ENCODE data around the gene SLC11A1. TPM values are rescaled to one million over a fixed set of nuclear protein-coding genes. Genes with fewer than 3 reads are reported as not detected.

Gene SLC11A1
- polyA plus RNA-seq, 3 donors: 184 to 2,019 (median 352) TPM

DNA sequence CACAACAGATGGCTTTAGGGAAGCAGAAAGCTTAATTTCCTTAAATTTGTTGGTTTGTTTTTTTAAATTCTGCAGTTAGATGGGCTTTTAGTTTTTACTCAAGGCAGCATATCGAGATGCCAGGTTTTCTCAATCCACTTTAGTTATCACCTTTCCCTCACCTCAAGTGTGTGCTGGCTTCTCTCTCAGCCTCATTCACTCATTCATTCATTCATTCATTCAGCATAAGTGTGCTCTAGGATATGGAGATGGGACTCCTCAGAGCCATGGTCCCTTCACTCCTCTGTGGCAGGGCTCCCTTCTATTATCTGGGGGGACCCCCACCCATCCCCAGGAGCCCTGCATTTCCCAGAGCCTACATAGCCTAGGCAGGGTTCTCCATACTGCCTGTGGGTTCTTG, 55.9 kb downstream of the SLC11A1 start:
- Histone ChIP-seq H3K4me3 (replicated peaks in 1 of 3; ENCODE audit: low read depth in 2 of 3, low read length in 3 of 3) (no peak overlapping the region), H2AFZ (ENCODE audit: insufficient read depth, low read depth, low read length, poor library complexity, severe bottlenecking) (no peak overlapping the region), H4K20me1 (ENCODE audit: insufficient read depth, low read length) (no peaks in the 10 kb centered on the region), H3K4me2 (replicated peaks; ENCODE audit: extremely low read depth, low read length, poor library complexity, severe bottlenecking) (no peak overlapping the region), H3K9ac (ENCODE audit: insufficient read depth, low read length, poor library complexity, severe bottlenecking) (no peak overlapping the region), H3K4me1 (ENCODE audit: control insufficient read depth in 1 of 2, insufficient read depth in 2 of 2, low read length in 2 of 2) (peaks cover 6 to 11% of the 10 kb centered on the region in 2 donors), H3K27me3 (ENCODE audit: control insufficient read depth in 2 of 2, insufficient read depth in 2 of 2, low read length in 2 of 2) (no peaks in the 10 kb centered on the region), H3K27ac (ENCODE audit: low read depth in 1 of 2, low read length in 2 of 2) (no peak overlapping the region), H3K9me3 (replicated peaks in 1 of 2; ENCODE audit: control insufficient read depth in 1 of 2, insufficient read depth in 1 of 2, low read length in 2 of 2) (no peaks in the 10 kb centered on the region), H3K79me2 (ENCODE audit: insufficient read depth, low read length) (no peaks in the 10 kb centered on the region), H3K36me3 (replicated peaks in 1 of 2; ENCODE audit: control insufficient read depth in 1 of 2, insufficient read depth in 2 of 2, low read length in 2 of 2) (no peaks in the 10 kb centered on the region)
- intact Hi-C loops (cut with micrococcal nuclease): no loop called here
- H3K4me3 Mint-ChIP-seq: no peak overlapping the region
- peaks cover 15% of the 10 kb centered on the region for H3K4me1 Mint-ChIP-seq
- WGBS (ENCODE audit: insufficient coverage): no CpG with 5 or more reads among the region's 1 CpG
- peaks cover 0 to 1% (median 0%) of the 10 kb centered on the region in 3 donors for H3K27me3 Mint-ChIP-seq (ENCODE audit: low read depth in 3 of 3)
- no peaks in the 10 kb centered on the region for H3K9me3 Mint-ChIP-seq
- H3K36me3 Mint-ChIP-seq: no peaks in the 10 kb centered on the region
- no peak for TF ChIP-seq CTCF (IDR thresholded peaks at IDR 0.05)
- peak overlapping the region in 1 of 7 donors; percentile 45 for H3K27ac Mint-ChIP-seq
- no peak for DNase-seq

- Histone ChIP-seq H3K79me2 (ENCODE audit: insufficient read depth, low read length) (no peaks in the 10 kb centered on the region), H3K9ac (ENCODE audit: insufficient read depth, low read length, poor library complexity, severe bottlenecking) (peak overlapping the region; percentile 18), H3K36me3 (replicated peaks in 1 of 2; ENCODE audit: control insufficient read depth in 1 of 2, insufficient read depth in 2 of 2, low read length in 2 of 2) (no peaks in the 10 kb centered on the region), H3K4me1 (ENCODE audit: control insufficient read depth in 1 of 2, insufficient read depth in 2 of 2, low read length in 2 of 2) (peaks cover 6 to 11% of the 10 kb centered on the region in 2 donors), H3K27ac (ENCODE audit: low read depth in 1 of 2, low read length in 2 of 2) (no peak overlapping the region), H3K27me3 (ENCODE audit: control insufficient read depth in 2 of 2, insufficient read depth in 2 of 2, low read length in 2 of 2) (no peaks in the 10 kb centered on the region), H4K20me1 (ENCODE audit: insufficient read depth, low read length) (no peaks in the 10 kb centered on the region), H3K4me2 (replicated peaks; ENCODE audit: extremely low read depth, low read length, poor library complexity, severe bottlenecking) (no peak overlapping the region), H2AFZ (ENCODE audit: insufficient read depth, low read depth, low read length, poor library complexity, severe bottlenecking) (no peak overlapping the region), H3K4me3 (replicated peaks in 1 of 3; ENCODE audit: low read depth in 2 of 3, low read length in 3 of 3) (no peak overlapping the region), H3K9me3 (replicated peaks in 1 of 2; ENCODE audit: control insufficient read depth in 1 of 2, insufficient read depth in 1 of 2, low read length in 2 of 2) (no peaks in the 10 kb centered on the region)
- peak overlapping the region in 2 of 7 donors; percentile 30 to 38 for H3K27ac Mint-ChIP-seq
- H3K4me3 Mint-ChIP-seq: no peak overlapping the region
- H3K9me3 Mint-ChIP-seq: no peaks in the 10 kb centered on the region
- peaks cover 15% of the 10 kb centered on the region for H3K4me1 Mint-ChIP-seq
- intact Hi-C loops (cut with micrococcal nuclease): no loop called here
- no peaks in the 10 kb centered on the region for H3K36me3 Mint-ChIP-seq
- DNase-seq: peak in 1 of 3 donors; percentile 7
- 67% methylated on average over 3 of the region's 4 CpGs for WGBS (ENCODE audit: insufficient coverage)
- TF ChIP-seq CTCF (IDR thresholded peaks at IDR 0.05): no peak
- H3K27me3 Mint-ChIP-seq (ENCODE audit: low read depth in 3 of 3): peaks cover 0 to 1% (median 0%) of the 10 kb centered on the region in 3 donors
Measured at GRCh38 chr2:218438596-218438995, 56.5 kb downstream of the SLC11A1 start.

Measured in CD14-positive monocyte (primary cell).